HG03457 (cell line): Measurements from ENCODE around the gene USP7.
A peak's percentile ranks its signal among the peaks of the same experiment; 100 is the strongest.
"Not testable (repeated sequence)": the region's sequence is repeated elsewhere in the genome, so short reads cannot be mapped to it uniquely, and the experiment has no call there.

Source experiments
- ATAC-seq: cut with Tn5 transposase; IDR thresholded peaks from one replicate; pipeline ENCODE4 v1.9.1; 2021; ENCODE audit warnings: moderate number of reproducible peaks; ENCODE audit not compliant: unreplicated experiment

Gene USP7

DNA sequence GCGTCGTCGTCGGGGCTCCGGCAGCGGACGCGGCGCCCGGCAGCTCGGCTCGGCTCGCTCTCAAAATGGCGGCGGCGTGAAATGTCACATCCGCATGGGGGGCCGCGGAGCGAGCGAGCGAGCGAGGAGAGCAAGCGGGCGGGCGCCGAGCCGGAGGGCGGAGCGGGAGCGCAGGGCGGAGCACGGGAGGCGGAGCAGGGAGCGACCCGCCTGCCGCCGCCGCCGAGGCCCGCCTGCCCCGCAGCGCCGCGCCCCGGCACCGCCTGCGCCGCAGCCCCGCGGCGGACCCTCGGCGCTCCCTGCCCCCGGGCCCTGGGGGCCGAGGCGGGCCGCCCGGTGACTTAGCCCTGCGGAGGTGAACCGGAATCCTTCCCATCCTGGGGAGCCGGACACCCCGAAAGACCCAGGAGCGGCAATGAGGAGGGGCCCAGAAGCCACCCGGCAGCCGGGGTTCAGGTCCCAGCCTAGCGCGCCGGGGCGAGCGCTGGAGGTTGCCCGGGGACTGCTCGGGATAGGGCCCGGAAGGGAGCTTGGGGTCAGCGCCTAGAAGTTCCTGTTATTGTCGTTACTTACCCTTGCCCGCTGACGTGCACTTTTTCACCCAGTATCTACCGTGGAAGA is at the start of gene USP7:
Gene USP7 (minus strand): TSS at position 86 of the 621 bp plus-strand sequence. CDS start 621 bp downstream, outside the sequence.
- peak; percentile 65 for ATAC-seq

DNA sequence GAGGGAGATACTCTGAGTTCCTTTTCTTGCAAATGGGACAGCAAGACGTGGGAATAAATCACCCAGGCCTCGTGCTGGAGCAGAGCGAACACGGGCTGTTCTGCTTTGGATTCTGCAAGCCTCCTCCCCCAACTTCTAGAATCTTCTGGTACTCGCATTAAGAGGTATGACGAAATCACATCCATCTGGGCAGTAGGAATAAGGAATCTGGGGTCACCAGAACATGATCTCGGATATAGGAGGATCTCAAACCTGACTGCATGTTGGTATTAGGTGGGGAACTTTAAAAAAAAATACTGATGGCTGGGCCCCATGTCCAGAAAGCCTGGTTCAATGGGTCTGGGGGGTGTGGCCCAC is 49.8 kb upstream of the USP7 start:
- no peak for ATAC-seq

DNA sequence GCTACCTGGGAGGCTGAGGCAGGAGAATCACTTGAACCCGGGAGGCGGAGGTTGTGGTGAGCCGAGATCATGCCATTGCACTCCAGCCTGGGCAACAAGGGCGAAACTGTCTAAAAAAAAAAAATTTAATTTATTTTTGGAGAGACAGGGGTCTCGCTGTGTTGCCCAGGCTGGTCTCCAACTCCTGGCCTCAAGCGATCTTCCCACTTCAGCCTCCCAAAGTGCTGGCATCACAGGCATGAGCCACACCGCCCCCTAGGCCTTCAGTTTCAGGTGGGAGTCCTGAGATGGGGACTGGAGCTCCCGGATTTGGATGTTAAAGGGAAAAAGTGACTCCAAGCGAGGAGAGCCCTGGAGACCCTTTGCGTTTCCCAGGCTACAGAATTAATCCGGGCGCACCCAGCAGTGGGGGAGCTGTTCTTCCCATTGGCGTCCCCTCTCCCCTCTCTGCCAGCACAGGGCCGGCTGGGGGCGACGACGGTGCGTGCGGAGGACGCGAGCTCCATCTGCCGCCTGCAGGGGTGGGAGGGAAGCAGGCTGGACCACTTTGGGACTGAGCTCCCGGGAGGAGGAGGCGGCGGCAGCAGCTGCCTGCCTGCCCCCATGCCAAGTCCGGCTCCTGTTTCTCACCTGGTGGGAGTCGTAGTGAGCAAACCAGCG is 49.3 kb upstream of the USP7 start:
- no peak for ATAC-seq

DNA sequence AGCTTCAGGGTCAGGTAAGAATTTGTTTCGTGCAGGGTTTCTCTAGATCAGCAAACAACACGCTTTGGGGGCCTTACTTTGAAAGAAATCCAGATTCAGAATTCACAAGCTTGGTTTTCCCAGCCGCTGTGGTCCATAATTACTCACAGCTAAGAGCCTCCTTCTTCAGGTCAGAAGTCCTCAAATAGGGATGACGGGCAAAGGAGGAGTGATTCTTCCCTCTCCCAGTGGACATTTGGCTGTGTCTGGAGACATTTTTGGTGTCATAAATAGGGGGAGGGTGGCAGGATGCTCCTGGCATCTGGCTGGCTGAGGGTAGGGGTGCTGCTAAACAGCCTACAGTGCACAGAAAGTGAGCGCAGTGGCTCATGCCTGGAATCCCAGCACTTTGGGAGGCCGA is 48.6 kb upstream of the USP7 start:
- ATAC-seq, result no peak

DNA sequence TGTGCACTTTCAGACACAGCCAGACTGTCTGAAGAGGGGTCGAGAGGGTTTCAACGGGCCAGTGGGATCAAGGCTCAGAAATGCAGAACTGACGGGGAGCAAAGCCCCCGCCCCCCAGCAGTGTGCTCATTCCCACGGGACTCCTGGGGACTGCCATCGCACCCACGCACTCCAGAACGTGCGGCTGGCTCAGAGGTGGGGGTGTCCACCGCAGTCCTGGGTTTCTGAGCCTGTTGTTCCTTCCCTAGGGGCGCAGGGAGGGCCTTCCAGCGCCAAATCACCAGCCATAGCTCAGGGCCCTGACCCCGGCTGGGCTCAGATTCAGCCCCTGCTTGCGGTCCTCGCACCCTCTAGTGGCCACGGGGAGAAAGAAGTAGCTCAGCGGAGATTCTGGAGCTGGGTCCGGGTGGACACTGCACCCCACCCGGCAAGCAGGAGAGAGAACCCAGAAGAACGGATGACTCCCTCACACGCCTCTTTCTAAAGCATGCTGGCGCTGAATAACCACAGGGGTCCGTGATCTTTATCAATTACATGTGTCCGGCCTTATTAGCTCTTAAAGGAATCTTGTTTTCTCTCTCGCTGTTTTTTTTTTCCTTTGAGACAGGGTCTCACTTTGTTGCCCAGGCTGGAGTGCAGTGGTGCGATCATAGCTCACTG is 45.0 kb upstream of the USP7 start:
- ATAC-seq, result no peak

DNA sequence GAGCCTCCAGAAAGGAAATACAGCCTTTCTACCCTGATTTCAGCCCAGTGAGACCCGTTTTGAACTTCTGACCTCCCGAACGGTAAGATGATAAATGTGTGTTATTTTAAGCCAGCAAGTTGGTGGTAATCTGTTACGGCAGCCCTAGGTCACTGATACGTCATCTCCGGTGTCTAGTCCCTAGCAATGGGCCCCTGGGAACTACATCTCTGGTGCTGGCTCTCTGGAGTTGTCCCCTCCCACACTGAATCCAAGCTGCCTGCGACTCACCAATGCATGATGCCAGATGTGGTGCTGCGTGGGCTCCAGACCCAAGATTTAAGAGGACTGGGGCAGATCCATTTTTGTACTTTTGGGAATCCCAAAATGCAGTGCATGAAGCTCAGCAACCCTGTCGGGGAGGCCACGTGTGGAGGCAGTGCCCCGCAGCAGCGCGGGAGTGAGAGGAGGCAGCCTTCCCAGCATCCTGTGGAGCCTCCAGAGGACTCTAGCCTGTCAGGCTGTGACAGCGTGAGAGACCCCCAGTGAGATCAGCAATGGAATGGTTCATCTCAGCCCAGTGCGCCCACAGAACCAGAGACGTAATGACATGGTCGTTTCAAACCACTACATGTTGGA is 43.6 kb upstream of the USP7 start:
- no peak for ATAC-seq

DNA sequence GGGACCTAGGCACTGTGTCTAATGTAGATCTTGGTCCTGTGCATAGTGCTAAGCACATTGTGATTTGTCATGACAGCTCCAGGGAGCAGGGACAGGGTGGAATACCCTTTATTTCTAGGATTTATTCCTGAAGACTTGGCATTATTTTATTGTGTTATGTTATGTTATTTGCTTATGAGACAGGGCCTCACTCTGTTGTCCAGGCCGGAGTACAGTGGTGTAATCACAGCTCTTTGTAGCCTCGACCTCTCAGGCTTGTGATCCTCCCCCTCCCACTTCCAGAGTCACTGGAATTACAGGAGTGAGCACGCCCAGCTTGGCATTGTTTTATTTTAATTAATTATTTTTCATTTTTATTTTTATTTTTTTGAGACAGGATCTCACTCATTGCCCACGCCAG is 40.5 kb upstream of the USP7 start:
- no peak for ATAC-seq

DNA sequence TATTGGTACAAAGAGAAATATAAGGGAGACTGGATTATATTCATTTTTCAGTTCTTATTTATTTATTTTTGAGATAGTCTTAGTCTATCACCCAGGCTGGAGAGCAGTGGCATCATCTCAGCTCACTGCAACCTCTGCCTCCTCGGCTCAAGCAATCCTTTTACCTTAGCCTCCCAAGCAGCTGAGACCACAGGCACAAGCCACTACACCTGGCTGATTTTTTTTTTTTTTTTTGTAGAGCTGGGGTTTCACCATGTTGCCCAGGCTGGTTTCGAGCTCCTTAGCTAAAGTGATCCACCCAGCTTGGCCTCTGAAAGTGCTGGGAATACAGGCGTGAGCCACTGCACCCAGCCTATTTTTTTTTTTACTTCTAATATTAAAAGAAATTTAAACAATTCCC is 40.1 kb upstream of the USP7 start:
- ATAC-seq, result no peak

DNA sequence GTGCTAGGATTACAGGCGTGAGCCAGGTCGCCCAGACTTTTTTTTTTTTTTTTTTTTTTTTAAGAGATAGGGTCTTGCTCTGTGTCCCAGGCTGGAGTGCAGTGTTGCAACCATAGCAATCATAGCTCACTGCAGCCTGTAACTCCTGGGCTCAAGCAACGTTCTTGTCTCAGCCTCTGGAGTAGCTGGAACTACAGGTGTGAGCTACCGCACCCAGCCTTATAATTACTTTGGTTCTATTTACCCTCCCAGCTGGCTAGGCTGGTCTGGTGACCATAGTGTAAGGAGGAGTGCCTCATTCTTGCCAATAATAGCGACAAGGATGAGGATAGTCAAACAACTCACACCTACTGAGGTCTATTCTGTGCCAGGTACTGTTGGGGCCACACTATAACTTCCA is 39.6 kb upstream of the USP7 start:
- no peak for ATAC-seq

DNA sequence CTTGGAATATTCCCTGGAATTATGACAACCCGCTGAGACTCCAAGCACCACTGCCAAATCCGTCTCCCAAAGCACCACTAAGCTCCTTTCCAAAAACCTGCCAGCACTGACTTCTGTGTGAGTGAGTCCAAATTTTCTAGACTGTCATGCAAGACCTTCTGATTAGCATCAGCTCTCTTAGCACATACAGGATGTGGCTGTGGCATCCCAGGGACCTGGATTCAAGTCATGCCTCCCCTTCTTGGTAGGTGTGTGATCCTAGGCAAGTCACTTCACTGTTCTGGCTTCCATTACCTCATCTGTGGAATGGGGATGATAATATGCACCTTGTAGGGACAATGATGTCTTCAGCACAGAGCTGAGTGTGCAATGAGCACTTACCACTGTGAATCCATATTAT is 38.3 kb upstream of the USP7 start:
- ATAC-seq, result no peak

DNA sequence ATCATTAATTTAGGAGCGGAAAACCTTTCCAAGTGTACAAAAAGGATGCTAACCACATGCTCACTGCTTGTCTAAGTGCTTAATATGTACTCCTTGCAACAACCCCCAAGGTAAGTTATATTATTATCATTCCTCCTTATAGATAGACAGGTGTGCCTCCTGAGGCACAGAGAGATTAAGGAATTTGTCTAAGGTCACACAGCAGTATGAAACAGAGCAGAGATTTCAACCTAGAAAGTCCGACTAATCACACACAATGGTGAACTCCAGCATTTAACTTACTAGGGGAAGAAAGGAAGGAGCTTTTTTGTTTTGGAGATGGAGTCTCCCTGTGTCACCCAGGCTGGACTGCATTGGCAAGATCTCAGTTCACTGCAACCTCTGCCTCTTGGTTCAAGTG is 37.0 kb upstream of the USP7 start:
- ATAC-seq, result no peak

DNA sequence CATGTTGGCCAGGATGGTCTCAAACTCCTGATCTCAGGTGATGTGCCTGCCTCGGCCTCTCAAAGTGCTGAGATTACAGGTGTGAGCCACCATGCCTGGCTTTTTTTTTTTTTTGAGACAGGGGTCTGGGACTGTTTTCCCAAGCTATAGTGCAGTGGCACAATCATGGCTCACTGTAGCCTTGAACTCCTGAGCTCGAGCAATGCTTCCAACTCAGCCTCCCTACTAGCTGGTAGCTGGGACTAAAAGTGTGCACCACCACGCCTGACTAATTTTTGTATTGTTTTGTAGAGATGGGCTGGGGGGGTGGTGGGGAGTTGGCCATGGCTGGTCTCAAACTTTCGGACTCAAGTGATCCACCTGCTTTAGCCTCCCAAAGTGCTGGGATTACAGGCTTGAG is 36.1 kb upstream of the USP7 start:
- no peak for ATAC-seq

DNA sequence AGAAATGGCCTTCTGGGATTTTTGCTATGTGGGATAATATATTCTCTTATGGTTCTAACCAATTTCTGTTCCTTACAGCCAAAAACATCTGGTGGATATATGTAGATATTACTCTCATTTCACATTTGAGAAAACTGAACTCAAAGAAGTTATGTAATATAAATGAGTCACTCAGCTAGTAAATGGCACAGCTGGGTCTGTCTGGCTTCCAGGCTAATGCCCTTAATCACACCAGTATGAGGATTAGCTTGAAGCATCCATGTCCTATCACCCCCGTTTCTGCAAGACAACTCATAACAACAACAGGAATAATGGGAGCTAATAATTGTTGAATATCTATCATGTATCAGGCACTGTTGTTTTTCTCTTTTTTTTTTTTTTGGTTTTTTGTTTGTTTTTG is 34.4 kb upstream of the USP7 start:
- no peak for ATAC-seq

DNA sequence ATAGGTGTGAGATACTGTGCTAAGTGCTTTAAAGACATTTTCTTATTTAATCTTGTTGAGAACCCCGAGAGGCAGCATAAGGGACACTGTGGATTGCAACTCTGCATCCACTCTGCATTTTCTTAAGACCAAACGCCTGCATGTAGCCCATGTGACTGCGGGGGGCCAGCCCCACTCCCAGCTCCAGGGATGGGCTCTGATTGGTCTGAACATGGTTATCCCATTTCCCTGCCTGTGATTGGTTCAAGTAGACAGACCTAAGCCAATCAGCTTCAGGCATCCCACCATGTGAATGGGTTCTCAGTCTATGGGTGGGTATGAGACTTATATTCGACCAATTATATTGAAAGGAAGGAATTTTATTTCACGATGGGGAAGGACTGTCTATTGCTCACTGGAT is 33.2 kb upstream of the USP7 start:
- no peak for ATAC-seq

DNA sequence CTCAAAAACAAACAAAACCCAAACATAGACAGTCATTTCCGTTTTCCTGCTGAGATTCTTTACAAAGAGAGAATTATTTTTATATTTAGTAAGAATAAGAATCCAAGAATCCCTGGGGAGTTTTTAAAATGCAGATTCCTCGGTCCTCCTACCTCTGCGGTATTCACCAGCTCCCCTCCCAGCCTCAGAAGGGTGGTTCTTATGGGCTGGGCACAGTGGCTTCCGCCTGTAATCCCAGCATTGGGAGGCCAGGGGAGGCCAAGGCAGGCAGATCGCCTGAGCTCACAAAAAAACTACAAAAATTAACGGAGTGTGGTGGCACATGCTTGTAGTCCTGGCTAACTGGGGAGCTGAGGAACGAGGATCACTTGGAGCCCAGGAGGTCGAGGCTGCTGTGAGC is 26.7 kb upstream of the USP7 start:
- no peak for ATAC-seq

DNA sequence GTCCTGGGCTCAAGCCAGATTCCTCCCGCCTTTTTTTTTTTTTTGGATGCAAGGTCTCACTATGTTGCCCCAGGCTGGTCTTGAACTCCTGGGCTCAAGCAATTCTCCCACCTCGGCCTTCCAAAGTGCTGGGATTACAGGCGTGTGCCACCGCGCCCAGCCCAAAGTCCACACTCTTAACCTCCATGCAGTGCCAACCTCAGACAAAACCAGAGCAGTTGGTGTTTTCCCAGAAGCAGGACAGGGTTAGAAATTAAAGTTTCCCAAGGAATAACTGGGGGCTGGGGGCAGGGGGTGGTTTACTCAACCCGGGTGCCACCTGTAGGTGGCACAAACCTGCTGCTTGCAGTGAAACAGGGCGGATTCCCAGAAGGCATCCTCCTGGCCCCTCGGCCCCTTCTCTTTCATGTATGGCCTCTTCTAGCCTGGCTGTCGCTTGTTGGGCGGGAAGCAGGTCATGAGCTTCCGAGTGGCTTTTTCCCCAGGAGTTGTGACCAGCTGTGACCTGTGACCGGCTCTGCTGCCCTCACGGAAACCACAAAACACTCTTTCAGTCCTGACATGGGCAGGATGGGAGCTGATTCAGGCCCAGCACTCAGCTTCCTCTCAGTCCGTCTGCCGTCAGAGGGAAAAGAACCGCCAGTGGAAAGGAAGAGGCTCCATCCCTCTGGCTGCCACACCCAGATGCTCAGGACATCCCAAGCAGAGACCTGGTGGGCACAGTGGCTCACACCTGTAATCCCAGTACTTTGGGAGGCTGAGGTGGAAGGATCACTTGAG is 25.6 kb upstream of the USP7 start:
- no peak for ATAC-seq

DNA sequence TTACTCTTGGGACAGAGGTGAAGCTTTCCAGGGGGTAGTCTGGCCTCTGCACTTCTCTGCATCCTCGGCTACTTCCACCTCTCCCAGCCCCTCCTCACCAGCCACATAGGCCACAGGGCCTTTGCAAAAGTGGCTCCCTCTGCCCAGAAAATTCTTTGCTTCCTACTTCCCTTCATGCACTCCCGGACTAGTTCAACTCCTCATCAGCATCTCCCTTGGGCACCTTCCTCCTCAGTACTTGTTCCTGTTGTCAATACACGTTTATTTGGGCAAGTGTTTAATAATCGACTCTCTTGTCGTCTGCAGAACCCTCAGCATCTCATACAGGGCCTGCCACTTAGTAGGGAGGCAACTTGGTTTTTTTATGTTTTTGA is 23.1 kb upstream of the USP7 start:
- ATAC-seq, result no peak

DNA sequence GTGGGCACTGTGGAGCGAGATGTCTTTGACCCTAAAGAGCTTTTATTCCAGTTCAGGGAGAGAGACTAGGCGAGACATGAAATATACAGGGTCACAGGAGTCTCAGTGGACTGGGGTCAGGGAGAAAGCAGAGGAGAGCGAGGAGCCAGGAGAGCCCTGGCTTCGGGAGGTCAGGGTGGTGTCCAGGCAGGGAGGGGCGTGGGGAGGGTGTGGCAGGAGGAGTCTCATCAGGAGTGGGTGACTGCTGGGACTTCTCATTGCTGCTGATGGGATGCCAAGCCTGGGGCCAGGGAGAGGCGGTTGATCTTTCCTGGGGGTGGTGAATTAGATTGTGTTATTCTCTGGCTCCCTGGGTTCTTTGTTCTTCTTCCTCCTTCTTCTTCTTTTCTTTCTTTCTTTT is 22.4 kb upstream of the USP7 start:
- ATAC-seq, result no peak

DNA sequence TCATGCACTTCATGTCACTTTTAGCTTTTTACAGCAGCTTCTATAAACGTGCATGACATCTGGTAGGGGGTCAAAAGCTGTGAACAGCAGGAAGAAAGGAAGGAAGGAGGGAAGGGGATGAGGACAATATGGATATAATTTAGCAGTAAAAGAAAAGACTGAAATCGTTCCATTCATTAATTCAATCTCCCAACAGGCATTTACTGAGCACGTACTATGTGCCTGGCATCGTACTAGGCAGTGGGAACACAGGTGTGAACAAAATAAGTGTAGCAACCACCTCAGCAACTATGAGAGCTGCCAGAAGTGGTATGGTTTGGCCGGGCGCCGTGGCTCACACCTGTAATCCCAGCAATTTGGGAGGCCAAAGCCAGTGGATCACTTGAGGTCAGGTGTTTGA is 19.1 kb upstream of the USP7 start:
- ATAC-seq, result no peak

DNA sequence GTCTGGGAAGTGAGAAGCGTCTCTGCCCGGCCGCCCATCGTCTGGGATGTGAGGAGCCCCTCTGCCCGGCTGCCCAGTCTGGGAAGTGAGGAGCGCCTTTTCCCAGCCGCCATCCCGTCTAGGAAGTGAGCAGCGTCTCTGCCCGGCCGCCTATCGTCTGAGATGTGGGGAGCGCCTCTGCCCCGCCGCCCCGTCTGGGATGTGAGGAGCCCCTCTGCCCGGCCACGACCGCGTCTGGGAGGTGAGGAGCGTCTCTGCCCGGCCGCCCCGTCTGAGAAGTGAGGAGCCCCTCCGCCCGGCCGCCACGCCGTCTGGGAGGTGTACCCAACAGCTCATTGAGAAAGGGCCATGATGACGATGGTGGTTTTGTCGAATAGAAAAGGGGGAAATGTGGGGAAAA is 18.2 kb upstream of the USP7 start:
- ATAC-seq, result not testable (repeated sequence)

DNA sequence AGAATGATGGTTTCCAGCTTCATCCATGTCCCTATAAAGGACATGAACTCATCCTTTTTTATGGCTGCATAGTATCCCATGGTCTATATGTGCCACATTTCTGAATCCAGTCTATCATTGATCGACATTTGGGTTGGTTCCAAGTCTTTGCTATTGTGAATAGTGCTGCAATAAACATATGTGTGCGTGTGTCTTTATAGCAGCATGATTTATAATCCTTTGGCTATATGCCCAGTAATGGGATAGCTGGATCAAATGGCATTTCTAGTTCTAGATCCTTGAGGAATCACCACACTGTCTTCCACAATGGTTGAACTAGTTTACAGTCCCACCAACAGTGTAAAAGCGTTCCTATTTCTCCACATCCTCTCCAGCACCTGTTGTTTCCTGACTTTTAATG is 12.5 kb upstream of the USP7 start:
- ATAC-seq, result not testable (repeated sequence)
